Measurements from ENCODE around the gene MRAS.
"Not testable (repeated sequence)": the region's sequence is repeated elsewhere in the genome, so short reads cannot be mapped to it uniquely, and the experiment has no call there.

- not testable (repeated sequence) for TF ChIP-seq CTCF, POLR2A (IDR thresholded peaks at IDR 0.05)
These were observed 105.6 kb downstream of the MRAS start for GRCh38 chr3:138453940-138454339.
